Activated gamma-delta T cell treated with anti-CD3 and anti-CD28 coated beads, Interleukin-2, amount 50 U/mL, for 16 hours (primary cell): ENCODE data around the gene LTB.

Source experiments
- DNase-seq: peaks from one replicate; pipeline ENCODE4 v3.0.0-alpha.2; 2020; ENCODE audit warnings: low read depth

LTB gene

GRCh38 chr6:31575952-31576685, 6.1 kb downstream of the LTB start:
- no peak for DNase-seq

GRCh38 chr6:31575335-31575901, 6.8 kb downstream of the LTB start, which contains the start of gene TNF:
Gene TNF (plus strand): TSS chr6:31575565. CDS start chr6:31575742, 177 bp downstream.
- peak; percentile 64 for DNase-seq

GRCh38 chr6:31574106-31575061, 7.8 kb downstream of the LTB start:
- no peak for DNase-seq

DNA sequence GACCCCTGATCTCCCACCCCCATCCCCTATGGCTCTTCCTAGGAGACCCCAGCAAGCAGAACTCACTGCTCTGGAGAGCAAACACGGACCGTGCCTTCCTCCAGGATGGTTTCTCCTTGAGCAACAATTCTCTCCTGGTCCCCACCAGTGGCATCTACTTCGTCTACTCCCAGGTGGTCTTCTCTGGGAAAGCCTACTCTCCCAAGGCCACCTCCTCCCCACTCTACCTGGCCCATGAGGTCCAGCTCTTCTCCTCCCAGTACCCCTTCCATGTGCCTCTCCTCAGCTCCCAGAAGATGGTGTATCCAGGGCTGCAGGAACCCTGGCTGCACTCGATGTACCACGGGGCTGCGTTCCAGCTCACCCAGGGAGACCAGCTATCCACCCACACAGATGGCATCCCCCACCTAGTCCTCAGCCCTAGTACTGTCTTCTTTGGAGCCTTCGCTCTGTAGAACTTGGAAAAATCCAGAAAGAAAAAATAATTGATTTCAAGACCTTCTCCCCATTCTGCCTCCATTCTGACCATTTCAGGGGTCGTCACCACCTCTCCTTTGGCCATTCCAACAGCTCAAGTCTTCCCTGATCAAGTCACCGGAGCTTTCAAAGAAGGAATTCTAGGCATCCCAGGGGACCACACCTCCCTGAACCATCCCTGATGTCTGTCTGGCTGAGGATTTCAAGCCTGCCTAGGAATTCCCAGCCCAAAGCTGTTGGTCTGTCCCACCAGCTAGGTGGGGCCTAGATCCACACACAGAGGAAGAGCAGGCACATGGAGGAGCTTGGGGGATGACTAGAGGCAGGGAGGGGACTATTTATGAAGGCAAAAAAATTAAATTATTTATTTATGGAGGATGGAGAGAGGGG, 8.8 kb downstream of the LTB start:
- no peak for DNase-seq

DNA sequence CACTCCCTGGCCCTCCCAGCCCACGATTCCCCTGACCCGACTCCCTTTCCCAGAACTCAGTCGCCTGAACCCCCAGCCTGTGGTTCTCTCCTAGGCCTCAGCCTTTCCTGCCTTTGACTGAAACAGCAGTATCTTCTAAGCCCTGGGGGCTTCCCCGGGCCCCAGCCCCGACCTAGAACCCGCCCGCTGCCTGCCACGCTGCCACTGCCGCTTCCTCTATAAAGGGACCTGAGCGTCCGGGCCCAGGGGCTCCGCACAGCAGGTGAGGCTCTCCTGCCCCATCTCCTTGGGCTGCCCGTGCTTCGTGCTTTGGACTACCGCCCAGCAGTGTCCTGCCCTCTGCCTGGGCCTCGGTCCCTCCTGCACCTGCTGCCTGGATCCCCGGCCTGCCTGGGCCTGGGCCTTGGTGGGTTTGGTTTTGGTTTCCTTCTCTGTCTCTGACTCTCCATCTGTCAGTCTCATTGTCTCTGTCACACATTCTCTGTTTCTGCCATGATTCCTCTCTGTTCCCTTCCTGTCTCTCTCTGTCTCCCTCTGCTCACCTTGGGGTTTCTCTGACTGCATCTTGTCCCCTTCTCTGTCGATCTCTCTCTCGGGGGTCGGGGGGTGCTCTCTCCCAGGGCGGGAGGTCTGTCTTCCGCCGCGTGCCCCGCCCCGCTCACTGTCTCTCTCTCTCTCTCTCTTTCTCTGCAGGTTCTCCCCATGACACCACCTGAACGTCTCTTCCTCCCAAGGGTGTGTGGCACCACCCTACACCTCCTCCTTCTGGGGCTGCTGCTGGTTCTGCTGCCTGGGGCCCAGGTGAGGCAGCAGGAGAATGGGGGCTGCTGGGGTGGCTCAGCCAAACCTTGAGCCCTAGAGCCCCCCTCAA, 9.9 kb downstream of the LTB start, which contains the start of gene LTA:
TSS of gene LTA (plus strand) at position 249 of the 871 bp plus-strand sequence. CDS start at position 703, 454 bp downstream.
- DNase-seq = peak; percentile 66

GRCh38 chr6:31569861-31570536, 12.2 kb downstream of the LTB start:
- DNase-seq = no peak

DNA sequence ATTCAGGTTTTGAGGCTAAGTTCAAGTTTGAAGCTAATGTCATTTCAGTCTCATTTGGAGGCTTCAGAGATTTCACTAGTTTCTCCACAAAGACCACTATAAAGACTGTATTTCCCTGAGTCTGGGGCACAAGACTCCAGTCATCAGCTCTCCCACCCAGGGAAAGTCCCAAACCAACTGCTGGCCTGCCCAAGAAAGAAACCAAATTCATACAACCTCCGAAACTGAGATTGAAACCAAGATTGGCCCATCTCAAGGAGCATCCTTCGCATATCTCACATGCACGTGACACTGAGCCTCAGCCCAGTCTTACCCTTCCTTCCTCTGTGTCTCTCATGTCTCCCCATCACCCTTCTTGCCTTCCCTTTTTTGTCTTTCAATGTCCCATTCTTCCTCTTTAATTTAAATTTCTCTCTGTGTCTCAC, 13.7 kb downstream of the LTB start:
- peak; percentile 60 for DNase-seq

DNA sequence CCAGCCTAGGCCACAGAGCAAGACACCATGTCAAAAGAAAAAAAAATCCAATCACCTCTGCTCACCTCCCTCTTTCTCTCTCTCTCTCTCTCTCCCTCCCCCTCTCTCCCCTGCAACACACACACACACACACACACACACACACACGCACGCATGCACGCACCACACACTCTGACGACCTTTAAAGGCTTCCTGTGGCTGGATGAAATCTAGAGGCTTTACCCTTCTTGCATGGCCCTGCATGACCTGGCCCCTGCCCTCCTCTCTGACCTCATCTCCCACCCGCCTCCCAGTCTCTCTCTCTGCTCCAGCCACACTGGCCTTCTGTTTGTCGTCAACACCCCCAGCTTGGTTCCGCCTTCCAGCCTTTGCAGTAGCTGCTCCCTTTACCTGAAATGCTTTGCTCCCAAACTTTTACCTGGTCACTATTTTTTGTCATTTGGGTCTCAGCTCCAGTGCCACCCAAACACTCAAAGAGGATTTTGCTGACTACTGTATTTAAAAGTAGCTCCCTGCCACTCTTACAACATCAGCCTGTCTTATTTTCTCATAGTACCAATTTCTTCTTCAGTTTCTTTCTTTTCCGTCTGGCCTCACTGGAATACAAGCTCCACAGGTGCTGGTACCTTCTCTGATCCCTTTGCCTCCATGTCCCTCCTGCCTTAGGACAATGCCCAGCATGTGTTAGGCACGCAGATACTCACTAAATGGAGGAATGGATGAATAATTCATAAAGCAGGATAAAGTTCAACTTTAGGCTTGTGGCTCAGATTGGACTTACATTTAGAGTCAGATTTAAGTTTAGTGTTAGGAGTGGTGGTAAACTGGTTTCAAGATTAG, 14.5 kb downstream of the LTB start:
- no peak for DNase-seq

GRCh38 chr6:31560697-31561058, 21.5 kb downstream of the LTB start:
- no peak for DNase-seq

DNA sequence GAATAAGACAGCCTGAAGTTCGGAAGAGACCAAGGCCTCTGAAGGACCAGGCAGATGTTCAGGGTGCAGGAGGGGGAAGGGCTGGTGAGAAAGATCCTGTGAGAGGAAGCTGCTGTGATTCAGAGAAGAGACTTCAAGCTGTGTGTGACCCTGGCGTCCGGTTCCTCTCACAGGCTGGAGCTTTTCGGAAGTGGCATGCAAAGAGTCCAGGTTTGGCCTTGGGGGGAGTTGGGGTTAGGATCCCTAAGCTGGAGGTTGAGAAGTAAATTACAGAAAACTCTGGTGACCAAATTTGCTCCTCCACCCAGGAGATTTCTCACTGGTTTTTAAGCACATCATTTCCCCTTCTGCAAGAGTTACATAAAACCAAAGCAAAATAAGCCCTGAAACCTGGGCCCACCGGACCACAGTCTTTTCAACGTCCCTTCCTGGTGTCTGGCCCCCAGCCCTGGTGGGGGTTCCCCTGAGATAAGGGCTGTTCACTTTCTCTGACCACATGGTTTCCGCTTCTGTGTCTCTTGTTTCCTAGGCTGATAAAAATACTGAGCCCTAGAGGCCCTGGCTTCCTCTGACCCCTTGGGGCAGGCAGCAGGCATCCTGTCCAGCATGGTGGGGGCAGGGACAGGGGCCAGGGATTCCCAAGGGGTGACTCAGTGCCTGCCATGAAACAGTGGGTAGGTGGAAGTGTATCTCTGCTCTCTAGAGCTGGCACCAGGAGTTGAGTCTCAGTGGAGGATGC, 22.1 kb downstream of the LTB start:
- peak; percentile 34 for DNase-seq

GRCh38 chr6:31559606-31559957, 22.6 kb downstream of the LTB start:
- DNase-seq = no peak

- DNase-seq = peak; percentile 70
Observed at GRCh38 chr6:31558631-31559500, 23.4 kb downstream of the LTB start.

- DNase-seq = no peak
Observed at GRCh38 chr6:31558318-31558625, 24.0 kb downstream of the LTB start.

GRCh38 chr6:31557443-31558317, 24.5 kb downstream of the LTB start:
- DNase-seq = no peak

DNA sequence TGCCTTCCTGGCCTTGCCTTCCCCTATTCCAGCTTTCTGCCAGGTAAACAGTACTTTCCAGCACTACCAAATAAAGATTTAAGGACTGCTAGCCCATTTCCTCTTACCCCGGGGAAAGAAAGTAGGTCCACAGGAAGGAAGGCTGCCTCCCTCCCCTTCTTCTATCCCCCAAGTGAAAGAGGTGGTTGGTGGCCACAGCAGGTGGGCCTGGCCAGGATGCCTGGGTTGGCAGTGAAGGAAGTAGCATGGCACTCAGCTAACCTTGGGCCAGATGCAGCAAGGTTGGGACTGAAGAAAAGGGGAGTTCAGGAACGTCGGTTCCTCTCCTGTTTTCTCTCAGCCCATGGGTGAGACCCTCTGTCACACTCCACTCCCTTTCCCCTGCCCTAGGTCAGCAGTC, 25.9 kb downstream of the LTB start:
- no peak for DNase-seq

GRCh38 chr6:31551371-31551770, 30.9 kb downstream of the LTB start:
- peak; percentile 41 for DNase-seq

GRCh38 chr6:31548544-31548873, 33.7 kb downstream of the LTB start:
- DNase-seq = no peak
